Body of pancreas (tissue), 4 donors: Measurements from ENCODE around the gene ITPK1. TPM values are rescaled to one million over a fixed set of nuclear protein-coding genes. Genes with fewer than 3 reads are reported as not detected.
A peak's percentile ranks its signal among the peaks of the same experiment; 100 is the strongest.

ENCODE experiments used
- ATAC-seq: fragments of 150-250 bp; one replicate; pipeline ENCODE4 v1.9.1; 2016
- DNase-seq, 4 donors: peaks; one replicate each; pipeline ENCODE4 v3.0.0-alpha.2; 2019
- H3K27ac ChIP-seq, 4 donors: fragments of 200-600 bp; sonication (generic); 1 replicate in 3 of 4; 2 replicates in 1 of 4; pipeline versions ENCODE4 v1.5.1 to v1.6.1; 2016 to 2019; ENCODE audit warnings: mild to moderate bottlenecking in 1 of 4, mixed read lengths in 1 of 4, moderate library complexity in 1 of 4
- H3K27me3 ChIP-seq, 2 donors: fragments of 200-600 bp; sonication (generic); one replicate each; pipeline ENCODE4 v1.6.0; 2016; ENCODE audit warnings: mild to moderate bottlenecking in 1 of 2
- H3K36me3 ChIP-seq, 2 donors: fragments of 200-600 bp; sonication (generic); replicated peaks in 1 of 2; 2 replicates each; pipeline ENCODE4 v1.5.1; 2016; ENCODE audit warnings: low read depth in 2 of 2; ENCODE audit not compliant: insufficient read depth in 1 of 2
- H3K4me1 ChIP-seq: fragments of 200-600 bp; sonication (generic); one replicate; pipeline ENCODE4 v1.6.0; 2016
- H3K4me3 ChIP-seq, 2 donors: fragments of 200-600 bp; sonication (generic); 1 replicate in 1 of 2; 2 replicates in 1 of 2; pipeline ENCODE4 v1.5.1; 2016 to 2019
- H3K9me3 ChIP-seq, 3 donors: fragments of 200-600 bp; sonication (generic); 1 replicate in 2 of 3; 2 replicates in 1 of 3; pipeline ENCODE4 v1.5.1; 2016
- POLR2A ChIP-seq, 3 donors: fragments of 450-650 bp; IDR thresholded peaks; one replicate each; pipeline ENCODE4 v1.6.1; 2016; ENCODE audit warnings: antibody characterized with exemption in 3 of 3, mild to moderate bottlenecking in 2 of 3
- WGBS, 2 donors: methylation state at CpG; one replicate each; pipeline ENCODE4 v1.1.5; 2017; 5-methylcytosine and 5-hydroxymethylcytosine counted together
- intact Hi-C: fragments of 100-400 bp; cut with DNase I; formaldehyde crosslinking; loops from one replicate; pipeline ENCODE4 v1.15.1; 2023
- total RNA-seq, 2 donors: library from RNA; depleted of rRNA; stranded (reverse); fragments of >200 nt; gene quantifications; one replicate each; pipeline ENCODE4 v1.1.0, GENCODE V29; 2016
- TF ChIP-seq, protein P1 (sequence below), 7 experiments: fragments of 450-650 bp in 4 of 7; fragments of 200-600 bp in 3 of 7; sonication (generic) in 3 of 7; IDR thresholded peaks; one replicate each; pipeline ENCODE4 v1.5.1; 2016 to 2019; ENCODE audit warnings: antibody characterized with exemption in 7 of 7

The ITPK1 gene
- total RNA-seq, 2 donors from 2014 or later: 30.1 to 32.6 TPM

DNA sequence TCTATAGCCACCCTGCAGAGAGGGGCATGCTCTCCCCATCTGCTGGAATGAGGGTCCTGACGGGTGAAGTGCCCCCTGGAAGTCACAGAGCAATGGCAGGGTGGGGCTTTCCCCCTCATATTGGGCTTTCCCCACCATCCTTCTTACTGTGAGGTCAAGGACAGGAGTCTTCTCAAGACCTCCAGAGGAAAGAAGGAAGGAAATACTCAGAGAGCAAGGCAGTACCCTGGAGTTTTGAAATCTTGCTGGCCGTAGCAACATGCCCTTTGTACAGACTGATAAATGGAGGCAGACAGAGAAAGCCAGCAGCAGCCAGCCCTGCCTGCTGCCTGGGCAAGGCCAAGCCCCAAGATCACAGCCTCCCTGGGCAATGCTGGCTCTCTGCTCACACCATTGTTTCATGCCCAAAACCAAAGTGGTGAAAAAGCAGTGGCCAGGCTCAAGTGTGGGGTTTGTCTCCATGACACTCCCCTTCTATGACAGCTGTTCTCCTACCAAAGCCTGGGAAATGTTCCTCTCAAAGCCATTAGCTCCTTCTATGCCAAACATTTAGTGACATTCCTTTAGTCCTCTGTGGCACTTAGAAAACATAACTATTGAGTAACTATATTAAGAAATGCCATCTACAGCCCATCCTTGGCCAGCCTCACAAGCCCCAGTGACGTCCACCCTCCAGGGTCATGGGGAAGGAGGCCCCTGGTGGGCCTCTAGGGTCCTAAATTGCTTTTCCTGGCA lies 13.2 kb upstream of the ITPK1 start:
- DNase-seq (no peak), ATAC-seq (no peak)
- Histone ChIP-seq H3K27me3 (no peaks in the 10 kb centered on the region), H3K4me3 (no peak overlapping the region), H3K36me3 (no peaks in the 10 kb centered on the region), H3K9me3 (no peaks in the 10 kb centered on the region), H3K27ac (no peak overlapping the region), H3K4me1 (peaks cover 10% of the 10 kb centered on the region)
- WGBS, 2 donors: 47 to 57% methylated on average over 3 of the region's 3 CpGs
- no peak for TF ChIP-seq POLR2A (IDR thresholded peaks at IDR 0.05)
- TF ChIP-seq, protein P1, sequence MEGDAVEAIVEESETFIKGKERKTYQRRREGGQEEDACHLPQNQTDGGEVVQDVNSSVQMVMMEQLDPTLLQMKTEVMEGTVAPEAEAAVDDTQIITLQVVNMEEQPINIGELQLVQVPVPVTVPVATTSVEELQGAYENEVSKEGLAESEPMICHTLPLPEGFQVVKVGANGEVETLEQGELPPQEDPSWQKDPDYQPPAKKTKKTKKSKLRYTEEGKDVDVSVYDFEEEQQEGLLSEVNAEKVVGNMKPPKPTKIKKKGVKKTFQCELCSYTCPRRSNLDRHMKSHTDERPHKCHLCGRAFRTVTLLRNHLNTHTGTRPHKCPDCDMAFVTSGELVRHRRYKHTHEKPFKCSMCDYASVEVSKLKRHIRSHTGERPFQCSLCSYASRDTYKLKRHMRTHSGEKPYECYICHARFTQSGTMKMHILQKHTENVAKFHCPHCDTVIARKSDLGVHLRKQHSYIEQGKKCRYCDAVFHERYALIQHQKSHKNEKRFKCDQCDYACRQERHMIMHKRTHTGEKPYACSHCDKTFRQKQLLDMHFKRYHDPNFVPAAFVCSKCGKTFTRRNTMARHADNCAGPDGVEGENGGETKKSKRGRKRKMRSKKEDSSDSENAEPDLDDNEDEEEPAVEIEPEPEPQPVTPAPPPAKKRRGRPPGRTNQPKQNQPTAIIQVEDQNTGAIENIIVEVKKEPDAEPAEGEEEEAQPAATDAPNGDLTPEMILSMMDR (IDR thresholded peaks at IDR 0.05): no peak
- intact Hi-C loops: no loop called here

DNA sequence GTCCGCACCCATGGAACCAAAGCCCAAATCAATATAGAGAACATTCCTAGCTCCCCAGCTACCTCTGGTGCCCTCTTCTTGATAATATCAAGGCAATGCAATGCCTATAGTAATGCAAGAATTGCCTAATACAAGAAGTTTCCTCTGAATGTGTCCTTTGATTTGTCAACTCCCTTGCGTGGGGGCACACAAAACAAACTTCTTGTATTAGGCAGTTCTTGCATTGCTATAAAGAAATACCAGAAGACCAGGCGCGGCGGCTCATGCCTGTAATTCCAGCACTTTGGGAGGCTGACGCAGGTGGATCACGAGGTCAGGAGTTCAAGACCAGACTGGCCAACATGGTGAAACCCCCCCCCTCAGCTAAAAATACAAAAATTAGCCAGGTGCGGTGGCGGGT lies 10.4 kb upstream of the ITPK1 start:
- no peak for TF ChIP-seq POLR2A (IDR thresholded peaks at IDR 0.05)
- TF ChIP-seq, protein P1 (IDR thresholded peaks at IDR 0.05): no peak
- intact Hi-C loops: no loop called here
- WGBS, 2 donors: 91 to 93% methylated on average over 8 to 9 of the region's 9 CpGs
- H3K4me1 ChIP-seq: peaks cover 3% of the 10 kb centered on the region
- H3K36me3 ChIP-seq: no peaks in the 10 kb centered on the region
- no peaks in the 10 kb centered on the region for H3K27me3 ChIP-seq
- H3K4me3 ChIP-seq: no peak overlapping the region
- no peaks in the 10 kb centered on the region for H3K9me3 ChIP-seq
- H3K27ac ChIP-seq: no peak overlapping the region
- DNase-seq (no peak), ATAC-seq (no peak)

DNA sequence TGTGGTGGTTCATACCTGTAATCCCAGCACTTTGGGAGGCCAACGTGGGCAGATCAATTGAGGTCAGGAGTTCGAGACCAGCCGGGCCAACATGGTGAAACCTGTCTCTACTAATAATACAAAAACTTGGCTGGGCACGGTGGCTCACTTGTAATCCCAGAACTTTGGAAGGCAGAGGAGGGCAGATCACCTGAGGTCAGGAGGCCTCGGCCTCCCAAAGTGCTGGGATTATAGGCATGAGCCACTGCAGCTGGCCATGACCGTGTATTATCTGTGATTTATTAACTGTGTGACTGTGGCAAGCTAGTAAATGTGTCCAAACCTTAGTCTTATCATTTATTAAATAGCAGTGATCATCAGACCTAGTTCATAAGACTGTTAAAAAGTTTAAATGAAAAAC lies 7.1 kb upstream of the ITPK1 start:
- Histone ChIP-seq H3K4me1 (peaks cover 5% of the 10 kb centered on the region), H3K36me3 (no peaks in the 10 kb centered on the region), H3K27ac (peak overlapping the region in 2 of 4 donors; percentile 50 to 59), H3K9me3 (no peaks in the 10 kb centered on the region), H3K27me3 (no peaks in the 10 kb centered on the region), H3K4me3 (no peak overlapping the region)
- peak; percentile 27 for ATAC-seq
- TF ChIP-seq POLR2A (IDR thresholded peaks at IDR 0.05): no peak
- TF ChIP-seq, protein P1 (IDR thresholded peaks at IDR 0.05): no peak
- 43 to 61% methylated on average over 6 of the region's 6 CpGs for WGBS, 2 donors
- no peak for DNase-seq
- intact Hi-C loops: no loop called here

DNA sequence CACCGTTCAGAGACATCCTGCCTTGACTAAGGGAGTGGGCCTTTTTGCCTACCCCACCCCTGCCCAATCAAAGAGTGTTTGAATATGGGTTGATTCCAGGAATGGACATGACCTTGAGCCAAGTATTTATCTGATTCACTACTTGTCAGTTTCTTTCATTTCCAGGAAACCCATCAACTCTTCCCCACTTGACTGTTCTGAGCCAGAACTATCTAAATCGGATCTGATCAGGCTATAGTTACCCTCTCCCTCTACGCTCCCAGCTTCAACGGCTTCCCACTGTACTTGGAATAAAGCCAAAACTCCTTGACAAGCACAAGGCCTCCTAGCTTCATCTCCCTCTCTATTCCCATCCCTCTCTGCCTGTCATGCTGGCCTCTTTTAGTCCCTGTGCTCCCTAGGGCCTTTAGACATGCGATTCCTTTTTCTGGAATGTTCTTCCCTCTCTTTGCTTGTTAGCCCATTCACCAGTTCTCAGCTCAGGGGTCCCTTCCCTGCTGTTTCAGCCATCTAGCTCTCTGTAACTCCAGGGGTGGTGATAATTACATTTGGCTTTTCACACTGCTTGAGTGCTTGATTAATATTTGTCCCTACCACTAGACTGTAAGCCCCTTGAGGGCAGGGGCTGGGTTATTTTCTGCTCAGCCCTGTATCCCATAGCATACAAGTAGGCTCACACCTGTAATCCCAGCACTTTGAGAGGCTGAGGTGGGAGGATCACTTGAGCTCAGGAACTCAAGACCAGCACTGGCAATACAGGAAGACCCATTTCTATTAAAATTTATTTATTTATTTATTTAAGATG lies 5.5 kb upstream of the ITPK1 start:
- Histone ChIP-seq H3K4me3 (no peak overlapping the region), H3K27me3 (no peaks in the 10 kb centered on the region), H3K36me3 (no peaks in the 10 kb centered on the region), H3K27ac (no peak overlapping the region), H3K4me1 (peaks cover 11% of the 10 kb centered on the region), H3K9me3 (no peaks in the 10 kb centered on the region)
- DNase-seq: no peak
- TF ChIP-seq, protein P1 (IDR thresholded peaks at IDR 0.05): no peak
- no peak for TF ChIP-seq POLR2A (IDR thresholded peaks at IDR 0.05)
- 42 to 50% methylated on average over 5 of the region's 5 CpGs for WGBS, 2 donors
- no peak for ATAC-seq
- intact Hi-C loops: no loop called here
